ENCODE results near the gene NMUR1.
"Not testable (repeated sequence)": the region's sequence is repeated elsewhere in the genome, so short reads cannot be mapped to it uniquely, and the experiment has no call there.

NMUR1 gene, protein sequence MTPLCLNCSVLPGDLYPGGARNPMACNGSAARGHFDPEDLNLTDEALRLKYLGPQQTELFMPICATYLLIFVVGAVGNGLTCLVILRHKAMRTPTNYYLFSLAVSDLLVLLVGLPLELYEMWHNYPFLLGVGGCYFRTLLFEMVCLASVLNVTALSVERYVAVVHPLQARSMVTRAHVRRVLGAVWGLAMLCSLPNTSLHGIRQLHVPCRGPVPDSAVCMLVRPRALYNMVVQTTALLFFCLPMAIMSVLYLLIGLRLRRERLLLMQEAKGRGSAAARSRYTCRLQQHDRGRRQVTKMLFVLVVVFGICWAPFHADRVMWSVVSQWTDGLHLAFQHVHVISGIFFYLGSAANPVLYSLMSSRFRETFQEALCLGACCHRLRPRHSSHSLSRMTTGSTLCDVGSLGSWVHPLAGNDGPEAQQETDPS

GRCh38 chr2:231530099-231531011, at the start of gene NMUR1:
NMUR1 (minus strand) TSS chr2:231530445; CDS start chr2:231530361, 84 bp downstream.
- DNase-seq = no peak

DNA sequence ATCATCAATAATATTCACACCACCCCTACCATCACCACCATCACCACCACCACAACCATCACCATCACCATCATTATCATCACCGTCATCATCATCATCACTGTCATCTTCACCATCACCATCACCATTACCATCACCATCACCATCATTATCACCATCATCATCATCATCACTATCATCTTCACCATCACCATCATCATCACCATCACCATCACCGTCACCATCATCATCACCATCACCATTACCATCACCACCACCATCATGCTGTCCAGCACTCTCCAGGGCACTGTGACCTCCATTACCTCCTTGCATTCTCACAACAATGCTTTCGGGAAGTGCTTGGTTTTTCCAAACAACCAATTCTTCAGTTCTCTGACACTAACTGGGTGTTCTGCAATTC, 49.3 kb upstream of the NMUR1 start:
- DNase-seq = no peak

DNA sequence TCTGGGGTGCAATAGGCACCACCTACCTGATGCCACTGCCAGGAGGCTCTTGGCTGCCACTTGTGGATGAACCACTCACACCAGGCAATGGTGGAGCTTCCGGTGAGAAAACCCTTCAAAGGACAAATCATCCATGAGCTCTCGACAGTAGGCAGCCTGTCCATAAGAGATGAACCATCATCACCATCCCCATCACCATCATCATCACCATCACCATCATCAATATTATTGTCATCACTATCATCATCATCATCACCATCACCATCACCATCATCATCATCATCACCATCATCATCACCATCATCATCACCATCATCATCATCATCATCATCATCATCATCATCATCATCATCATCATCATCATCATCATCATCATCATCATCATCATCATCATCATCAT, 48.4 kb upstream of the NMUR1 start:
- not testable (repeated sequence) for DNase-seq

DNA sequence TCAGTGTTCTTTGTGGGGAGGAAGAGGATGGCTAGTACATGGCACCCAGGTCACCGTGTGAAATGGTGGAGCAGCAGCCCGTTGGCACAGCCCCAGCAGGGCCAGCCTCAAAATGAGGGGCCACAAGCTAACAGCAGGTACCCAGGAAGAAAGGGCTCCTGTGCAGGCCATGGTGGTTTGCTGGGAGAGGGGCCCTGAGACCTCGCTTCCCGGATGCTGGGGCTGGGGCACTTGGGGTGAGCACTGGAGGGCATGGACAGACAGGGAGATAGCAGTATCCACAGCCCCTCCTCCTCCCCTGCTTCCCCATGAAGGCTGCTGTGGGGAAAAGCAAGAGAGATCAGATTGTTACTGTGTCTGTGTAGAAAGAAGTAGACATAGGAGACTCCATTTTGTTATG, 46.2 kb upstream of the NMUR1 start:
- DNase-seq = no peak

DNA sequence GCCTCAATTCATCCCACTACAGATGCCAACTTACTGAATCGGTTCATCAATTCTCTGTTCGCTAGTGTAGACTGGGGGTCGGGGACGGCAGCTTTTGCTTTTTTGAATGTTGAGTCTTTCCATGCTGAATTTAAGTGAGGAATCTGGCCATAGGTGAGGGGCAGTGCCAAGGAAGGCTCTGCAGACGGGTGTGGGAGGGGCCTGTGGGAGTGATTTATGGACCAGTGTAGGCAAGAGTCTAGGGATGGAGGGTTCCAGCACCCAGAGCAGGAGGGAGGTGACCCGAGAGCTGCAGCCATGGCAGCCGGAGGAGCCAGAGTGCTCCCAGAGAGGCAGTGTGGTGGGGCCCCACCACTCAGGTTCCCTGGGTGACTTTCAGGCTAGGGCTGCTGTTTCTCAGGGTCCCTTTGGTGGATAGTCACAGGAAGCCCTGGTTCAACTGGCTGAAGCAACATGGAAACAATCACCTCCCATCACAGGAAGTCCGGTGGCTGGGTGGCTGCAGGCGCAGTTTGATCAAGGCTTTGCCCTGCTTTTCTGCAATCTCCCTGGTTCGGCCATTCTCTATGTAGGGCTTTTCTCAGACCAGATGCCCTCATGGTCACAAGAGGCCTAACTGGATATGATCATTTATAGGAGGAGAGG, 45.5 kb upstream of the NMUR1 start:
- DNase-seq = no peak

GRCh38 chr2:231573698-231574421, 43.6 kb upstream of the NMUR1 start:
- DNase-seq = no peak

DNA sequence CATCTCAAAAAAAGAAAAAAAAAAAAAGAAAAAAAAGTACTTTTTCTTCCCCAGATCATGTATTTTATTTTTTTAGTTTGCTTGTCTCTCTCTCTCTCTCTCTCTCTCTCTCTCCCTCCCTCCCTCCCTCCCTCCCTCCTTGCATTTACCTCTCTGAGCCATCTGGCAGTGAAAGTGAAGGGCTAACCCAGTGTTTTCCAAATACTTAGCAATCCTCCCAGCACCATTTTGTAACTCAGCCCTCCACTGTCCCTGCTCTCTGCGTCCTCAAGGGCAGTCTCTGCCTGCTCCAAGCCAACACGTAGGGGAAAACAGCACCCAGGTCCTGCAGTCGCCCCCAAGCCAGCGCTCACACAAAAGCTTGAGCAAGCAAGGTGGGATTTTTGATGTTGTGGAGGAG, 42.9 kb upstream of the NMUR1 start:
- DNase-seq = no peak

DNA sequence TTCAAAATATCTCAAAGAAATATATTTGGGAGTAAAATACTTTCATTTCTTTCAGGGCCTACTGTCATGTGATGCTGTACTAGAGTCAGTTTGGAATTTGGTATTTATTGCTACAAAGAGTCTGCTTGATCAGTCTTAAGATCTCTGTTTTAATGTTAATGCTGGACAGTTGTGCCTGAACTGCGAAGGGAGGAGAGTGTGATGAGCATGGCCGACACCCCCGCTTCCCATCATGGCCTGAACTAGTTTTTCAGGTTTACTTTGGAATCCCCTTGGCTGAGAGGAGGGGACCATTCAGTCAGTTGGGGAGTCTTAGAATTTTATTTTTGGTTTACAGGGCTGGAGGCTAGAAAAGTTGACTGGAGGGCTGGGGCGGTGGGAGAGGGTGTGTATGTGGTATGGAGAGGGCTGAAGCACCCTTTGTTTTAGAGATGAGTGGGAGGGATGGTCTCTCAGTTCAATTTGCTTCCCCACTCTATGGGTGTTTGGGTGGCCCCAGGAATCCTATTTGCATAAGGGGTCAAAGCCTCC, 41.5 kb upstream of the NMUR1 start:
- DNase-seq = no peak

GRCh38 chr2:231570915-231571314, 40.7 kb upstream of the NMUR1 start:
- DNase-seq = not testable (repeated sequence)

- DNase-seq = no peak
These were observed 38.7 kb upstream of the NMUR1 start for GRCh38 chr2:231568785-231569435.

DNA sequence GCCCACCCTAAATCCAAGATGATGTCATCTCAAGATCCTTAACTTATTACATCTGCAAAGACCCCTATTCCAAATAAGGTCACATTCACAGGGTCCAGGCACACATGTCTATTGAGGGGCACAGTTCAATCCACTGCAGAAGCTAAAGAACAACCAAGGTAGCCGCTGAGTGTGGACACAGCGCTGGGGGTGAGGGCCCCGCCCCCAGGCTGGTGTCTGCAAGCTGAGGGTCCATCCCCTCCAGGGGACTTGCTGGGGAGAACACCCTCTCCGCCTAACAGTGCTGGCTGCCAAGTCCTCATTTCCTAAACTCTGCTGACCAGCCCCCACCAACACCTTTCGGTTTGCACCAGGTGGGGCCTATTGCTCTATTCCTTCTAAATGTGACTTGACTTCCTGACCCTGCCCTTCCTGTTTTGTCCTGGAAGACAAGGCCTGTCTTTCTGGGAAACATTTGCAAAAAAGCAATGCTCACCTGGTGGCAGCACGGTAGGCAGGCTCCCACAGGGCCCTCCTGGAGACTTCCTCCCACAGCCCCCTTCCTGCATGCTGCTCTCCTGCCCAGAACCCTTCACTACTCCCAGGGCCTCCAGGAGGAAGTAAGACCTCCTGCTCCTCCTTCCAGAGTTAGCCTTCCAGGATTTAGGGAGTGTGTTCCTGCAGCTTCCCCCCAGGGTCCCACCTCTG, 38.0 kb upstream of the NMUR1 start:
- DNase-seq = no peak

GRCh38 chr2:231567159-231567558, 36.9 kb upstream of the NMUR1 start:
- DNase-seq = no peak

- no peak for DNase-seq
These were observed 35.8 kb upstream of the NMUR1 start for GRCh38 chr2:231565887-231566594.

DNA sequence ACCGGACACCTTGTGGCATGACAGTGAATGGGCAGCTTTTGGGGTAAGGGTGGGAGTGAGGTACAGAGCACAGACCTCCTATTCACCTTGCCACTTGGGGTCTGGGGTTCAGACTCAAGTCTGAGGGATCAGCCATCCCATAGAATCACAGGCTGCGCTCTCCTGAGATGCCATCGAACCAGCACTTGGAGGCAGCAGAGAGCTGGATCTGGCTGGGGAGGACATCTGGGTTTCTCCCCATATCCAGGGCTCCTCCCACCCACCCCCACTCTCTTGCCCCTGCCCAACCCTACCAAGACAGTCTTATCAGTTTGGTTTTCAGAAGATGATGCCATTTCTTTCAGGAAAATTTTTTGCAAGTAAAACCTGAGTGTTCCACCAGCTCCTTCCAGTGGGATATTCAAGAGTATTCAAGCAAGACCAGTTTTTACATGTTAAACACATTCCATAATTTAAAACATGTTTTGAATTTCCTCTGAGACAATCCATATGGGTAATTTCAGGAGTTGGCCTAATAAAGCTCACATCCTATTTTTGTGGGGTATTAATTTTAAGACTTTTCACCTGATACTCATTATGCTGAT, 33.2 kb upstream of the NMUR1 start:
- no peak for DNase-seq

DNA sequence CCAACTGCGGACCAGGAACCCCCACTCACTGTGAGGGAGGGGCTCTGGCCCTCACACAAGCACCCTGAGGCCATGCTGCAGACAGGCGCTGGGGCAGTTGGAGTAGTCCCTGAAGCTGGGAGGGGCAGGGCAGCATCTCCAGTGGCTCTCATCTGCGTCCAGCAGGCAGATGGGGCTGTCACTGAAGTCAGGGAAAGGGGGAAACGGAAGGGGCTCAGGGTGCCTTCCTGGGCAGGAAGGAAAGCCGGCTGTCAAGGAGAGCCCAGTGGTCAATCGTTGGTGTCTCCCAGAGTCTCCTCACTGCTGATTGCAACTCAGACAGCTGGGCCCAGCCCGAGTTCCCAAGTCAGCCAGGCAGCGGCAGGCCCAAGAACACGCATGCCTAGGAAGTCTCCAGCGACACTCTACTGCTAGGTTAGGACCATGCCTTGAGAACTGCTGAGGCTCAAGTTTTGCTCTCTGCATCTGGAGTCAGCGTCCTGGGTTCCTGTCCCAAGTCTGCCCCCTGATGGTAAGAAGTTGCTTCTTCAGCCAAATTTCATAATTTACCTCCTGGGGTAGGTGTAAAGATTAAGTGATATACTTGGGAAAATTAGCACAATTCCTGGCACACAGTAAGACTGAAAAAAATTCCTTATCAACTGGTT, 27.4 kb upstream of the NMUR1 start:
- DNase-seq = no peak

- DNase-seq = no peak
These were observed 26.7 kb upstream of the NMUR1 start for GRCh38 chr2:231556981-231557380.

DNA sequence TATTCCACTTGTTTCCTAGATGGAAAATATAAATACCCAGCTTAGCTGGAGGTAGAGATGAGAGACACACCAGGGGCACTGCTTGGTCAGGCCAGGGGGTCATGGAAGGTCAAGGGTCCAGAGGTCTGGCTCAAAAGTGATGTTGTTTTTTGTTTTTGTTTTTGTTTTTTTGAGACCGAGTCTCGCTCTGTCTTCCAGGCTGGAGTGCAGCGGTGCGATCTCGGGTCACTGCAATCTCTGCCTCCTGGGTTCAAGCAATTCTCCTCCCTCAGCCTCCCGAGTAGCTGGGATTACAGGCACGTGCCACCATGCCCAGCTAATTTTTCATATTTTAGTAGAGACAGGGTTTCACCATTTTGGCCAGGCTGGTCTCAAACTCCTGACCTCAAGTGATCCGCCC, 26.3 kb upstream of the NMUR1 start:
- not testable (repeated sequence) for DNase-seq

DNA sequence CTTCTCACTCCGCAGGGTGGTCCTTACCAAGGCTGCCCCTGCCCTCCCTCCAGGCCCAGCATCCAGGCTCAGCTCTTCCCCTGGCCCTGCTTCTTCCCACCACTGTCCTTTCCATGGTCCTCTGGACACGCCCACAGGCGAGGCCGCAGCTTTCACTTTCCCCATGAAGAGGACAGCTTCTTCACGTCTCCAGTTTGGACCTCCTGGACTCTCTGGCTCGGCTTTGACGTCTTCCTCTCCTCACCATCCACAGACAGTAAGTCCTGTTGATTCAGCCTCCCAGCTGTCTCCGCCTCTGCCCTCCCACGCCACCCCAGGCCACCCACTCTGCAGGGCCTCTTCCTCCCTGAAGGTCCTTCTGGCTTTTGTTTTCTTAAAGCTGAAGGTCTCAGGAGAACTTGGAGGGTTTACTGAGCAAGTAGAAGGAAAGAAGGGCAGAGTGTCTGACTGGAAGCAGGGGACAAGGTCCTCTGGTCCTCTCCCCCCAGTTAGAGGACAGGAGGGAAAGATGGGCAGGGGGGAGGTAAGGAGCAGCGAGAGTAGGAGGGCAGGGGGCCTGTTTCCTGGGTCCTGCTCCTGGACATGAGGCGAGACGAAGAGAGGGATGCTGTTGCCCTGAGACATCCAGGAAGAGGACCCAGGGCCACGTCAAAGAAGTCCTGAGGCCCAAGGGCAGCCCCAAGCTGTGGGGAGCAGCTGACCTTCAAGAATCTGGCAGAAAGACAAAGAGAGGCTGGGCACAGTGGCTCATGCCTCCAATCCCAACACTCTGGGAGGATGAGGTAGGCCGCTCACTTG, 24.7 kb upstream of the NMUR1 start:
- DNase-seq = no peak

DNA sequence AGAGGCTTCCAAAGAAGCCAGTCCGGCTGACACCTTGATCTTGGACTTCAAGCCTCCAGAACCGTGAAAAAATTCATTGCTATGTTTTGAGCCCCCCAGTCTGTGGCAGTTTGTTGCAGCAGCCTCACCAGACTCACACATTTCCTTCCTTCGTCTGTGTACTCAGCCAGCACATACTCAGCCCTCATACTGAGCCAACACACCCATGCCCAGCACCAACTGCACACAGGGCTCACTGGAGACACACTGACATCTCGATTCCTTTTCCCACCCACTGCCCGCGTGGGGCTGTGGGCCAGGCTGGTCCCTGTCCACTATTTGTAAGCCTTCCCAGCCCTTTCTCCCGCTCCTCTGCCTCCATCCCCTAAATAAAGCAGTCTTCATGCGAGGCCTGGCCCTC, 24.1 kb upstream of the NMUR1 start:
- DNase-seq = no peak

Measured in NCI-H2081 treated with DMSO at 0.1 percent for 48 hours (cell line).